Femur (tissue), 1 donor: Measurements from ENCODE around the gene PLEKHO2.
A peak's percentile ranks its signal among the peaks of the same experiment; 100 is the strongest.

ENCODE experiments used
- DNase-seq: peaks from one replicate; pipeline ENCODE4 v3.0.0-alpha.2; 2017

Gene PLEKHO2

DNA sequence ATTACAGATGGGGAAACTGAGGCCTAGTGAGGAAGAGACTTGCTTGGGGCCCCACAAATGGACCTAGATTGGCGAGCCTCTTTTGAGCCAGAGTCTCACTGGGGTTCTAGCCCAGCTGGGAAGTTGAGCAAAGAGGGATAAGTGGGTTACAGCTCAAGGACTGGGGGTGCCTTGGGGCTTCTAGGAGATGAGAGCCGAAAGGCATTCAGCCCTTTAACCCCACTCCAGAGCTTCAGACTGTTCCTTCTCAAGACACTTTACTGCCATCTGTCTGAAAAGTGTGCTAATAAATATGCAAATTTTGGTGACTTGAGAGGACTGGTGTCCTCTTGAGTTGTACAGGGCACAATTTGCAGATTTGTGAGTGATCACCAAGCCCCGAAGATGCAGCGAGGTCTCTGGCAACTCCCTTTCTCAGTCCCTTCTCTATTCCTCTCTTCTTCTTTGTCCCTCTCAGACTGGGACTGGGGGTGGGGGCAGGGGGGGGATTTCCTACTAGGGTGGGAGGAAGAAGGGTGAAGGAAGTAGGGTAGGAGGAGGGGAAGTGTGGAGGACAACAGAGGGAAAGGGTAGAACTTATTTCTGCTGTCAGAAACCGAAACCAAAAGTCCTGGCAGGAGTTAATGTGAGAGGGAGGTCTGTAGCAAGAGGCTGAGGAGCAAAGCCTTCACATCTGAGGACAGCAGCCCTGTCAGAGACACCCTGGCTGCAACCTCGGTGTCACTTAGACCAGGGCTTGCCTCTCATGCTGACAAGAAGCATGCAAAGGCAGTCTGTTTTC lies 53.8 kb downstream of the PLEKHO2 start:
- no peak for DNase-seq

GRCh38 chr15:64896371-64897069 lies 54.8 kb downstream of the PLEKHO2 start:
- no peak for DNase-seq

GRCh38 chr15:64897345-64897985 lies 55.8 kb downstream of the PLEKHO2 start:
- DNase-seq = no peak

DNA sequence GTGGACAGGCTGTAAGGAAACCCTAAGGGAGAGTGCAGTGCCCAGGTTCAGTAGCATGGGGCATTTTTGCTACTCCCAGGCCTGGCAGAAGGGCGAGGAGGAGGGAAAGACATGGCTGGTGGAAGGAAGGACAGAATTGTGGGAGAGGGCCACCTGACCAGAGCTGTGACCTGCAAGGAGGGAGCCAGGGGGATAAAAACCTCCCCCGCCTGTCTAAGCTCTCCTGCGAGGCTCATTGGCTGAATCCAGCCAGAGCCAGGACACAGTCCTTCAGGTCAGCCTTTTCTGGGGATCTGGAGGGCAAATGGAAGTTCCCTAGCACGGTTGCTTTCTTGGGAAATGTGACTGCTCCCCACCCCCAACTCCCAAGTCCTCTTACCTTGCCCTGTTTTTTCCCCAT lies 56.7 kb downstream of the PLEKHO2 start:
- DNase-seq = no peak

- DNase-seq = no peak
These were observed 59.4 kb downstream of the PLEKHO2 start for GRCh38 chr15:64901141-64901540.

- no peak for DNase-seq
These were observed 60.2 kb downstream of the PLEKHO2 start for GRCh38 chr15:64901914-64902313.

DNA sequence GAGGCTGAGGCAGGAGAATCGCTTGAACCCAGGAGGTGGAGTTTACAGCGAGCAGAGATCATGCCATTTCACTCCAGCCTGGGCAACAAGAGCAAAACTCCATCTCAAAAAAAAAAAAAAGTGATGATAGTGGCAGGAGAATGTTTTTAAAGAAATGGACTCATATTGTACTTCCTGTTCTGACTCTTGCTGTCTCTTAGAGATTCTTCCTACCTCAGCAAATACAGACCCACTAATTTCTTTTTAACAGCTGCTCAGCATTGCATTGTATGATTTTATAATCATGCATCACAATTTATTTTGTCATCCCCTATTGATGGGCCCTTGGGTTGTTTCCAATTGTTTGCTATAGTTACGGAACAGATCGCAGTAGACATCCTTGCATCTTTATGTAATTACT lies 61.1 kb downstream of the PLEKHO2 start:
- no peak for DNase-seq

DNA sequence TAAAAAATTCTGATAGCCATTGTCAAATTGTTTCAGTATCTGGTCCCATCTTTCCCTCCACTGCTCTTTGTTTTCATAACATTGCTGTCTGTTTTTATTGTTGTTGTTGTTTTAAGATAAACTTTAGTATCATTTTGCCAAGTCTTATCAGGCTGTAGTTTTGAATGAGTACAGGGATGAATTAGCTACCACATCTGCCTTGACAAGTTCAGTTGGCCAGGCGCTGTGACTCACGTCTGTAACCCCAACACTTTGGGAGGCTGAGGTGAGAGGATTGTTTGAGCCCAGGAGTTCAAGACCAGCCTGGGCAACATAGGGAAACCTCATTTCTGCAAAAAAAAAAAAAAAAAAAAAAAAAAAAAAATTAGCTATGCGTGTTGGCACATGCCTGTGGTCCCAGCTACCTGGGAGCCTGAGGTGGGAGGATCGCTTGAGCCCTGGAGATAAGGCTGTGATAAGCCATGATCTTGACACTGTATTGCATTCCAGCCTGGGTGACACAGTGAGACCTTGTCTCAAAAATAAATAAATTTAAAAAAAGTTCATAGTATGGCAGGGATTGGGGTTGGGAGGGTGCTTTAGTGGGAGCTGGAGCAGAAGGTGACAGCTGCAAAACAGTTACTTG lies 61.7 kb downstream of the PLEKHO2 start:
- DNase-seq = no peak

DNA sequence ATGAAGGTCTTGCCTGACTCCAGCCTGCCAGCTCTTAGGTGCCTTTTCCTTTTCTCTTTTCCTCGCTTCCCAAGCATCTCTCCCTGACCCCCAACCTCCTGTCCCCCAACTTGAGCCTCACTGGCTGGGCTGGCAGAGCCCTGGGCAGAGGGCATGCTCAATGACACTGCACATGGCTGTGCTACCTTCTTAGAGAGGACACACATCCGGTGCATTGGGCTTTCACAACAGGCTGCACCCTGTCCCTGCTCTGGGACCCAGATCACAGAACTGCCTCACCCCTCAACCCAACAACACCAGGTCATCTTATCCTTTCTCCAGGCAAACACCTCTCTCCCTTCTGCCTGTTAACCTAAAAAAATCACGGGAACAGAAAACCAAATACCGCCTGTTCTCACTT lies 62.5 kb downstream of the PLEKHO2 start:
- no peak for DNase-seq

DNA sequence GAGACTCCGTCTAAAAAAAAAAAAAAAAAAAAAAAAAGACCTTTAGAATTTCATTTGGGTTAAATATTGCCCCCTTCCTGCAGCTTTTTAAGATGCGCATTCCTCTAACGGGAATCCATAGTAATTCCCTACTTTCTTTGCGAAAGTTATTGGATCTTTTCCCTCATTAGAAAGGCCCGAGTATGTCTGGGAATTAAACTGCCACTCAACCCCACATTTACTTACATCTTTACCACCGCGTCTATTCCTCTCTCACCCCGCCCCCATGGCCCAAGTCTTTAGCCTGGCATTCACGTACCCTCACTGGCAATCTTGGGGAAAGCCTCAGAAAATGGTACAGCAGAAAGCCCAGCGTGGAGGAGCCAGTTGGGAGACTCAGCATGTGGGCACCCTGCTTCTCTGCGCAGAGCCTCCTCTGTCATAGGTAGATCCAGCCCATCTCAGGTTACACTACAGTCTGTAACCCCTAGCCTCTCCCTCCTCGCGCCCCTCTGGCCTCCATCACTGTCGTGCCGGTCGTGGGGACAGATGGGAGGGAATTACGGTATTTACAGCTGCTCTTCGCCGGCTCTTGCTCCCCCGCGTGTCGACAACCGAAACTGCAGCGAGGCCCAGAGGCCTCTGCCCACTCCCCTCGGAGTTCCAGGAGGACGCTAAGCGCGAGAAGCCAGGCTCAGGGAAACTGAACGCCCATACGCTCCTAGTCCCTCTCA lies 63.6 kb downstream of the PLEKHO2 start:
- DNase-seq = peak; percentile 84

DNA sequence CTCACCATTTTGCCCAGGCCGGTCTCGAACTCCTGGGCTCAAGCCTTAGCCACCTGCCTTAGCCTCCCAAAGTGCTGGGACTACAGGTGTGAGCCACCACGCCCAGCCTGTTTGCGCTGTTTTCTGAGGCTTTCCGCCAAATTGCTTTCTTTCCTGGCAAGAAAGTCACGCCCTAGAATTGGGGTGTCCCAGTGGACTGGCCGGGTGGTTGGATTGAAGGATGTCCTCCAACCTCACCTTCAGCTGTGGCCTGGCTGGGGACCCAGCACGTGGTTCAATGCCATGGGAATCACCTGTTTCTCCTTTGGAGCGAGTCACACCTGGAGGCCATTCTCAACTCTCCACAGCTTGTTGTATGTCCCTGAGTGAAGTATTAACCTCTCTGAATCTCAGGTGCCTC lies 64.2 kb downstream of the PLEKHO2 start:
- DNase-seq = no peak

- DNase-seq = no peak
These were observed 64.7 kb downstream of the PLEKHO2 start for GRCh38 chr15:64906402-64906801.

DNA sequence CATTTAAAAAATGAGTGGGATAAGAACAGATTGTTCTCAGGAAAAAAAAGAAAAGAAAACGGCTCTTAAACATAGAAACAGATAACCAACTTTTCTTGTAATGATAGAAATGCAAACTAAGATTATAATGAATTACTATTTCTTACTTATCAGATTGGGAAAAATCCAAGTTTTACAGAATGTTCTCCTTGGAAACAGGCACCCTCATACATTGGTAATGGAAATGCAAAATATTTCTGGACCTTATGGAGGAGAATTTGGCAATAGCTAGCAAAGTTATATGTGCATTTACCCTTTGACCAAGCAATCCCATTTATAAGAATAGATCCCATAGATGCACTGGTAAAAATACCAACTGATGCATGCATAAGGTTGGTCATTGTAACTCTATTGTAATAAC lies 66.3 kb downstream of the PLEKHO2 start:
- DNase-seq = no peak

DNA sequence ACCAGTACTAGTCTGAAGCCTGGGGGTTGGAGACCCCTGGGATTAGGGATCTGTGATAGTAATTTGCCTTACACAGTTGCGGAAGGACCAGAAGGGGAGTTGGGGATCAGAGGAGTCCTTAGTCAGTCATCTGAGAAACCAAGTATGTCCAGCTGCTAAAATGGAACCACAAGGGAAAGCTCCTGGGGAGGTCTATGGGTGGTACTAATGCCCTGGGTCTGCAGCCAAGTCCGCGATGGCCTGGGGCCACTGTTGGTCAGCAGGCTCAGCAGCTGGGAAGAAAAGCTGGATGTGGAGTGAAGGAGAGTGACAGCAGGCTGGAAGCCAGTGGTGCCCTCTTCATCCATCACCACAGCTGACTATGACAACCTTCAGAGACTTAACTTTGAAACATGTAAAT lies 67.8 kb downstream of the PLEKHO2 start:
- DNase-seq = no peak

DNA sequence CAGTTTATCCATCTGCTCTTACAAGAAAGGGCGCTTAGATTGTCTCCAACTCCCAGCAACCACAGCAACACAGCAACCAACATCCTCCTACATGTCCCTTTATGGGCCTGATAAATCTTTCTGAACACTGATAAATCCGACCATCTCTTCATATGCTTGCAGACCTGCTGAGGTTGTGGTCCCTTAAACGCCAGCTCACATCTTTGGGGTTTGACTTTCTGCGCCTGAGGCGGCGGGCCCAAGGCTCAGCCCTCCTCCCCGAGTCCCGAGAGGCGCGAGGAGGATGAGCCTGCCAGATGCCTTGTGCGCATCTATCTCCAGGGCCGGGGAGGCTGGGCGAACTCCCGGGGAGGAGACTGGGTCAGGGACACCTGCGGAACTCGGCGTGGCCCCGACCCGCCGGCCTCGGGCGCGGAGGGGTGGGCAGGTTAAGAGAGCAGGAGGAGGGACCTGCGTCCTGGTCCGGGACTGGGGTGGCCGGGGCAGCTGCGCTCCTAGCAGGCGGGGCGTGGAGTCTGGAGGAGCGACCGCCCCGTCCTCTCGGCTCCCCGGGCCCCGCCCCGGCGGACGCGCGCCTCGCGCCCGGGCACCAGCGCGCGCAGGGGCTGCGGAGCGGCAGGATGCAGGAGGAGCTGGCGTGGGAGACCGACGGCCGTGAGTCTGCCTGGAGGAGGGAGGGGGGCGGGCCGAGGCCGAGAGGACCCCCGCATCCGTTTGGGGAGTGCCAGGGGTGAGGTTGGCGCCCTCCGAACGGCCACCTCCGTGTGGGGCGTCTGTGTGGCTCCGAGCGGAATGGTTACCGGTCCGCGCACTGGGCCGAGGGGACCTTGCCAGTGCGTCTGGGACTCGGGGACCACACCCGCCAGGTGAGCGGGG lies 69.8 kb downstream of the PLEKHO2 start, which contains the start of gene ANKDD1A:
Gene ANKDD1A, plus strand, starts transcription at position 592 of the 876 bp plus-strand sequence. Its CDS starts 29 bp downstream, at position 621.
- DNase-seq = peak; percentile 82

DNA sequence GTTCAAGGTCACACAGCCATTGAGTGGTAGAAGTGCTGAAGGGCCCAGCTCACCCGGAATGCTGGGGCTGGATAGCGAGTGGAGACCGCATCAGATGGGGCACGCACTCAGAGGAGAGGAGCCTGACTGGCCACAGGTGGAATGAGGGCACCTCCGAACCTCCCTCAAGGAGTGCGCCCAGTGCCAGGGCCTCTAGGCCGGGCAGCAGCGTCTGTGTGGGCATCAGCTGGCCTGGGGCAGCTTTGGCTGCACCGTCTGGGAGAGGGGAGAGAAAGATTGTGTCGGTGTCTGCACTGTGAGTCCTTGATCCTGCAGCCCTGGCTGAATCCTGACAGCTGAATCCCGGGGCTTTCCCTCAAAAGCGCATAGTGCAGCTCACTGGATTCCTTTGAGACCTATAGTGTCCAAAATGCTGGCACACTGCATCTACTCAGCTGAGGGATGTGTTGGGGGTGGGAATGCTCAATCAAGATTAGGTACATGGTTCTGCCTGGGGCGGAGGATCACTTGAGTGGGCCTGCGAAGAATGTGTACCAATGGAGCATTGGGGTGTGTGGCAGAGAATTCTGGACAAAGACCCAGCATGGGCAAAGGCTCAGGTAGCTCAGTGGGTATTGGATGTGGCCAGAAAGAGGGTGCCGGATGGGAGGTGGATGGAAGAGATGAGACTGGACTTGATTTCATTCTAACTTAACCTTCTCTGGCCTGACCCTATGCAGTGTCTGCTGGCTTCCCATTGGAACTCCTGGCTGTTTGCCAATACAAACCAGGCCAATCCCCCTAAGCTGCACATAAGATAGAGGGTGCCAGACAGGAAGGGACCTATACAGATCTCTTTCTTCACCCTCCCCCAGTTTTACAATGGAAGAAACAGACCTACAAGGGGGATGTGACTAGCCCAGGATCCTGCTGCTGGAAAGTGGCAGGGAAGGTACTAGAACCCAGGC lies 70.9 kb downstream of the PLEKHO2 start:
- DNase-seq = no peak

DNA sequence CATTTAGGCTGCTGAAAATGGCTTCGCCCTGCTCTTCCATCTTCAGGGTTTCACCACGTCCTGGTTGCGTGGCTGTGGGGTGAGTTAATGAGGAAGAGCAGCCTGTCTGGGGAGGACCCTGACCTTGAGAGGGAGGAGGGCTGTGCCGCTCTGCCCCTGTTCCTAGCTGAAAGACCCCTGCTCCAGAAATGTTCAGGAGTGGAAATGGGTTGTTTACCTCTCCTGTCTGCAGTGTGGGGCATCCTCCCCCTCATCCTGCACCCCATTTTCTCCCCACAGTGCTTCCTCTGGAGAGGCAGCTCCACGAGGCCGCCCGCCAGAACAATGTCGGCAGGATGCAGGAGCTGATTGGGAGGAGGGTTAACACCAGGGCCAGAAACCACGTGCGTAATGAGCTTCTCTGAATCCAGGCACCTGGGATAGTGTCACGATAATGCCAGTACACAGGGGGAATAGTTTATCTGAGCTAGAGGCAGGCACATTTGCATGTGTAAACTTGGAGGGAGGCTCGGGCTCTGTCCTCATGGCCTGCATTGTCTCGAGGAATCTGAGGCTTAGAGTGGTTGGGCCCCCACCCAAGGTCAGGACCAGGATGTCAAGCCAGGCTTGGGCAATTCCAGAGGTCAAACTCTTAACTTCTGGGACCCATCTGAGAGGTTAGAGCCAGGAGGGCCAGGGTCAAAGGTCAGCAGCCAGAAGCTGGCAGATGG lies 74.0 kb downstream of the PLEKHO2 start:
- DNase-seq = no peak

GRCh38 chr15:64916365-64916764 lies 74.7 kb downstream of the PLEKHO2 start:
- no peak for DNase-seq

GRCh38 chr15:64917211-64917610 lies 75.5 kb downstream of the PLEKHO2 start:
- DNase-seq = no peak
